HepG2 (cell line): ENCODE results near the gene ST6GALNAC4. TPM values are rescaled to one million over a fixed set of nuclear protein-coding genes. Genes with fewer than 3 reads are reported as not detected.
A peak's percentile ranks its signal among the peaks of the same experiment; 100 is the strongest.

Experiments
- DPF2 ChIP-seq: sonication (generic); formaldehyde crosslinking; IDR thresholded peaks from 2 replicates; pipeline ENCODE4 v1.4.0; 2020; ENCODE audit warnings: mild to moderate bottlenecking, low read depth, missing genetic modification reagents, borderline replicate concordance
- ELF3 ChIP-seq: IDR thresholded peaks from 2 replicates; pipeline ENCODE4 v1.6.1; 2016; ENCODE audit warnings: missing genetic modification reagents, missing compliant biosample characterization
- ELF4 ChIP-seq: sonication (generic); formaldehyde crosslinking; IDR thresholded peaks from 2 replicates; pipeline ENCODE4 v1.5.0; 2020; ENCODE audit warnings: missing genetic modification reagents, mild to moderate bottlenecking, moderate library complexity, borderline replicate concordance
- ETV6 ChIP-seq: sonication (generic); formaldehyde crosslinking; conservative IDR thresholded peaks from 2 replicates; pipeline ENCODE4 v1.4.0; 2020; ENCODE audit warnings: missing genetic modification reagents
- FOSL1 ChIP-seq: sonication (generic); formaldehyde crosslinking; IDR thresholded peaks from 2 replicates; pipeline ENCODE4 v1.9.0; 2021; ENCODE audit warnings: missing genetic modification reagents, borderline replicate concordance
- GTF2F1 ChIP-seq: fragments of 150-350 bp; IDR thresholded peaks from 2 replicates; pipeline ENCODE4 v1.6.1; 2014; ENCODE audit warnings: low read length
- HDAC2 ChIP-seq: sonication (generic); formaldehyde crosslinking; IDR thresholded peaks from 2 replicates; pipeline ENCODE4 v1.4.0; 2020; ENCODE audit warnings: missing genetic modification reagents
- JUN ChIP-seq: sonication (generic); formaldehyde crosslinking; IDR thresholded peaks from 2 replicates; pipeline ENCODE4 v1.4.0; 2020; ENCODE audit warnings: mild to moderate bottlenecking, missing genetic modification reagents
- KLF6 ChIP-seq: IDR thresholded peaks from 2 replicates; pipeline ENCODE4 v1.8.0; 2016; ENCODE audit warnings: missing biosample characterization, missing genetic modification reagents
- KMT2A ChIP-seq: sonication (generic); formaldehyde crosslinking; IDR thresholded peaks from 2 replicates; pipeline ENCODE4 v1.4.0; 2020; ENCODE audit warnings: missing genetic modification reagents
- MED13 ChIP-seq: sonication (generic); formaldehyde crosslinking; IDR thresholded peaks from 2 replicates; pipeline ENCODE4 v1.5.0; 2020; ENCODE audit warnings: missing genetic modification reagents
- MIER2 ChIP-seq: IDR thresholded peaks from 2 replicates; pipeline ENCODE4 v1.6.1; 2016; ENCODE audit warnings: missing biosample characterization, missing genetic modification reagents
- NR3C1 ChIP-seq: sonication (generic); formaldehyde crosslinking; IDR thresholded peaks from 2 replicates; pipeline ENCODE4 v1.4.0; 2020; ENCODE audit warnings: missing genetic modification reagents
- POLR2AphosphoS5 ChIP-seq: IDR thresholded peaks from 2 replicates; pipeline ENCODE4 v1.6.1; 2012; ENCODE audit warnings: low read depth, low read length
- RAD51 ChIP-seq: fragments of 450-650 bp; IDR thresholded peaks from 2 replicates; pipeline ENCODE4 v1.6.1; 2016; ENCODE audit warnings: borderline replicate concordance
- RBM22 ChIP-seq: fragments of 200-400 bp; formaldehyde crosslinking; optimal IDR thresholded peaks from 2 replicates; pipeline ENCODE3; 2017; ENCODE audit warnings: mild to moderate bottlenecking, low read length, moderate library complexity
- RELA ChIP-seq: sonication (generic); formaldehyde crosslinking; IDR thresholded peaks from 2 replicates; pipeline ENCODE4 v1.4.0; 2020; ENCODE audit warnings: missing genetic modification reagents
- SMARCC2 ChIP-seq: fragments of 450-650 bp; IDR thresholded peaks from 2 replicates; pipeline ENCODE4 v1.6.1; 2017; ENCODE audit warnings: antibody characterized with exemption, mild to moderate bottlenecking
- SNAPC2 ChIP-seq: sonication (generic); formaldehyde crosslinking; IDR thresholded peaks from 2 replicates; pipeline ENCODE4 v1.8.1; 2022; ENCODE audit warnings: mild to moderate bottlenecking, missing genetic modification reagents
- SNAPC5 ChIP-seq: sonication (generic); formaldehyde crosslinking; IDR thresholded peaks from 2 replicates; pipeline ENCODE4 v1.8.1; 2023; ENCODE audit warnings: mild to moderate bottlenecking, missing genetic modification reagents, borderline replicate concordance
- SP140L ChIP-seq: sonication (generic); formaldehyde crosslinking; IDR thresholded peaks from 2 replicates; pipeline ENCODE4 v1.4.0; 2020; ENCODE audit warnings: missing genetic modification reagents, borderline replicate concordance
- SSRP1 ChIP-seq: IDR thresholded peaks from 2 replicates; pipeline ENCODE4 v1.6.1; 2016; ENCODE audit warnings: control low read depth
- TBX2 ChIP-seq: sonication (generic); formaldehyde crosslinking; IDR thresholded peaks from 2 replicates; pipeline ENCODE4 v1.5.0; 2020; ENCODE audit warnings: missing genetic modification reagents, mild to moderate bottlenecking, borderline replicate concordance
- TSC22D2 ChIP-seq: sonication (generic); formaldehyde crosslinking; IDR thresholded peaks from 2 replicates; pipeline ENCODE4 v1.5.1; 2020; ENCODE audit warnings: missing genetic modification reagents, mild to moderate bottlenecking, borderline replicate concordance
- ZNF350 ChIP-seq: sonication (generic); formaldehyde crosslinking; IDR thresholded peaks from 2 replicates; pipeline ENCODE4 v1.4.0; 2020; ENCODE audit warnings: mild to moderate bottlenecking, low read depth, missing genetic modification reagents, borderline replicate concordance
- ZNF441 ChIP-seq: sonication (generic); formaldehyde crosslinking; IDR thresholded peaks from 2 replicates; pipeline ENCODE4 v1.7.0; 2021; ENCODE audit warnings: missing genetic modification reagents, borderline replicate concordance
- ZNF496 ChIP-seq: sonication (generic); formaldehyde crosslinking; IDR thresholded peaks from 2 replicates; pipeline ENCODE4 v1.8.1; 2023; ENCODE audit warnings: mild to moderate bottlenecking, moderate library complexity, missing genetic modification reagents; ENCODE audit not compliant: insufficient replicate concordance
- ZNF589 ChIP-seq: sonication (generic); formaldehyde crosslinking; conservative IDR thresholded peaks from 2 replicates; pipeline ENCODE4 v1.8.0; 2022; ENCODE audit warnings: mild to moderate bottlenecking, moderate library complexity, missing genetic modification reagents
- ZNF839 ChIP-seq: sonication (generic); formaldehyde crosslinking; IDR thresholded peaks from 2 replicates; pipeline ENCODE4 v1.4.0; 2020; ENCODE audit warnings: missing genetic modification reagents, mild to moderate bottlenecking, borderline replicate concordance
- ZSCAN20 ChIP-seq: sonication (generic); formaldehyde crosslinking; IDR thresholded peaks from 2 replicates; pipeline ENCODE4 v1.4.0; 2020; ENCODE audit warnings: missing genetic modification reagents, mild to moderate bottlenecking, borderline replicate concordance
- ZSCAN30 ChIP-seq: sonication (generic); formaldehyde crosslinking; IDR thresholded peaks from 2 replicates; pipeline ENCODE4 v1.5.0; 2020; ENCODE audit warnings: mild to moderate bottlenecking, missing genetic modification reagents
- polyA plus RNA-seq, 8 experiments: library from polyadenylated mRNA; depleted of rRNA in 3 of 8; stranded (reverse) in 7 of 8; unstranded in 1 of 8; fragments of >200 nt; fragmentation: Illumina TruSeq in 4 of 8; extraction: Trizol in 4 of 8; gene quantifications; 2 replicates each; pipeline versions ENCODE4 v1.2.1 to v1.2.3, GENCODE V29; 2011 to 2016; ENCODE audit warnings: low read depth in 4 of 8, missing spikeins in 1 of 8, mixed read lengths in 1 of 8; ENCODE audit not compliant: insufficient read depth in 1 of 8
- total RNA-seq, 5 experiments: library from RNA; depleted of rRNA; stranded (reverse); fragments of >200 nt; fragmentation: Illumina TruSeq; extraction: Trizol; gene quantifications; 2 replicates each; pipeline ENCODE4 v1.2.3, GENCODE V29; 2016; ENCODE audit warnings: low read depth in 1 of 5
- TF ChIP-seq, protein P1 (sequence below): sonication (generic); formaldehyde crosslinking; IDR thresholded peaks from 2 replicates; pipeline ENCODE4 v1.5.1; 2020; ENCODE audit warnings: mild to moderate bottlenecking, missing genetic modification reagents, borderline replicate concordance
- TF ChIP-seq, protein P2 (sequence below): sonication (generic); formaldehyde crosslinking; IDR thresholded peaks from 2 replicates; pipeline ENCODE4 v1.5.1; 2020; ENCODE audit warnings: missing genetic modification reagents, mild to moderate bottlenecking, borderline replicate concordance

ST6GALNAC4 gene
- total and polyA plus RNA-seq, 2 of the 13 experiments (the other 11 are each of a cell fraction or from before 2014, with no cell fraction given) = 18.8 to 27.7 TPM

GRCh38 chr9:127897193-127897692 is 19.6 kb downstream of the ST6GALNAC4 start (continued):
- TF ChIP-seq ZSCAN20 (CRISPR knock-in tag) (no peak), ELF3 (CRISPR knock-in tag) (peak; percentile 81), NR3C1 (no peak), RBM22 (no peak), ZNF589 (CRISPR knock-in tag) (no peak), TBX2 (CRISPR knock-in tag) (no peak), ELF4 (CRISPR knock-in tag) (no peak), ZNF496 (CRISPR knock-in tag) (no peak), ETV6 (CRISPR knock-in tag) (no peak), POLR2AphosphoS5 (peak; percentile 68), SSRP1 (CRISPR knock-in tag) (no peak), RELA (CRISPR knock-in tag) (no peak), KMT2A (CRISPR knock-in tag) (no peak), SP140L (CRISPR knock-in tag) (no peak), FOSL1 (no peak), ZNF839 (CRISPR knock-in tag) (no peak), MED13 (CRISPR knock-in tag) (no peak), ZNF350 (CRISPR knock-in tag) (peak; percentile 44; the same call in 1 of the 2 replicates), ZNF441 (CRISPR knock-in tag) (peak; percentile 99), ZSCAN30 (CRISPR knock-in tag) (no peak), JUN (CRISPR knock-in tag) (no peak), KLF6 (no peak), RAD51 (no peak), MIER2 (no peak), SNAPC5 (CRISPR knock-in tag) (no peak), TSC22D2 (no peak), SNAPC2 (no peak), GTF2F1 (no peak), HDAC2 (CRISPR knock-in tag) (peak; percentile 69), SMARCC2 (no peak), DPF2 (CRISPR knock-in tag) (no peak)
- TF ChIP-seq, protein P1, sequence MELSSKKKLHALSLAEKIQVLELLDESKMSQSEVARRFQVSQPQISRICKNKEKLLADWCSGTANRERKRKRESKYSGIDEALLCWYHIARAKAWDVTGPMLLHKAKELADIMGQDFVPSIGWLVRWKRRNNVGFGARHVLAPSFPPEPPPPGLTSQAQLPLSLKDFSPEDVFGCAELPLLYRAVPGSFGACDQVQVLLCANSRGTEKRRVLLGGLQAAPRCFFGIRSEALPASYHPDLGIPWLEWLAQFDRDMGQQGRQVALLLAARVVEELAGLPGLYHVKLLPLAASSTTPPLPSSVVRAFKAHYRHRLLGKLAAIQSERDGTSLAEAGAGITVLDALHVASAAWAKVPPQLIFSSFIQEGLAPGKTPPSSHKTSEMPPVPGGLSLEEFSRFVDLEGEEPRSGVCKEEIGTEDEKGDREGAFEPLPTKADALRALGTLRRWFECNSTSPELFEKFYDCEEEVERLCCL (CRISPR knock-in tag) = no peak
- TF ChIP-seq, protein P2, sequence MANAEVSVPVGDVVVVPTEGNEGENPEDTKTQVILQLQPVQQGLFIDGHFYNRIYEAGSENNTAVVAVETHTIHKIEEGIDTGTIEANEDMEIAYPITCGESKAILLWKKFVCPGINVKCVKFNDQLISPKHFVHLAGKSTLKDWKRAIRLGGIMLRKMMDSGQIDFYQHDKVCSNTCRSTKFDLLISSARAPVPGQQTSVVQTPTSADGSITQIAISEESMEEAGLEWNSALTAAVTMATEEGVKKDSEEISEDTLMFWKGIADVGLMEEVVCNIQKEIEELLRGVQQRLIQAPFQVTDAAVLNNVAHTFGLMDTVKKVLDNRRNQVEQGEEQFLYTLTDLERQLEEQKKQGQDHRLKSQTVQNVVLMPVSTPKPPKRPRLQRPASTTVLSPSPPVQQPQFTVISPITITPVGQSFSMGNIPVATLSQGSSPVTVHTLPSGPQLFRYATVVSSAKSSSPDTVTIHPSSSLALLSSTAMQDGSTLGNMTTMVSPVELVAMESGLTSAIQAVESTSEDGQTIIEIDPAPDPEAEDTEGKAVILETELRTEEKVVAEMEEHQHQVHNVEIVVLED (CRISPR knock-in tag) = no peak
